Adipocyte (in vitro differentiated cells): ENCODE measurements around the gene FBXO4.

ENCODE experiments used
- DNase-seq: peaks from one replicate; pipeline ENCODE4 v3.0.0-alpha.2; 2015; ENCODE audit warnings: low read depth
- H3K27me3 ChIP-seq: replicated peaks from 2 replicates; pipeline ENCODE4 v1.7.0; 2013; ENCODE audit warnings: mild to moderate bottlenecking, low read length, moderate library complexity; ENCODE audit not compliant: control insufficient read depth, insufficient read depth
- H3K36me3 ChIP-seq: 2 replicates; pipeline ENCODE4 v1.7.0; 2013; ENCODE audit warnings: low read length, mild to moderate bottlenecking, moderate library complexity; ENCODE audit not compliant: control insufficient read depth, insufficient read depth, severe bottlenecking
- H3K4me1 ChIP-seq: 2 replicates; pipeline ENCODE4 v1.7.0; 2013; ENCODE audit warnings: mild to moderate bottlenecking, low read length, moderate library complexity; ENCODE audit not compliant: control insufficient read depth, insufficient read depth
- H3K4me3 ChIP-seq: 2 replicates; pipeline ENCODE4 v1.7.0; 2013; ENCODE audit warnings: mild to moderate bottlenecking, low read length, moderate library complexity
- H3K9ac ChIP-seq: 2 replicates; pipeline ENCODE4 v1.7.0; 2013; ENCODE audit warnings: mild to moderate bottlenecking, low read length, moderate library complexity
- H3K9me3 ChIP-seq: 2 replicates; pipeline ENCODE4 v1.7.0; 2013; ENCODE audit warnings: mild to moderate bottlenecking, low read length, moderate library complexity; ENCODE audit not compliant: control insufficient read depth

Gene FBXO4

DNA sequence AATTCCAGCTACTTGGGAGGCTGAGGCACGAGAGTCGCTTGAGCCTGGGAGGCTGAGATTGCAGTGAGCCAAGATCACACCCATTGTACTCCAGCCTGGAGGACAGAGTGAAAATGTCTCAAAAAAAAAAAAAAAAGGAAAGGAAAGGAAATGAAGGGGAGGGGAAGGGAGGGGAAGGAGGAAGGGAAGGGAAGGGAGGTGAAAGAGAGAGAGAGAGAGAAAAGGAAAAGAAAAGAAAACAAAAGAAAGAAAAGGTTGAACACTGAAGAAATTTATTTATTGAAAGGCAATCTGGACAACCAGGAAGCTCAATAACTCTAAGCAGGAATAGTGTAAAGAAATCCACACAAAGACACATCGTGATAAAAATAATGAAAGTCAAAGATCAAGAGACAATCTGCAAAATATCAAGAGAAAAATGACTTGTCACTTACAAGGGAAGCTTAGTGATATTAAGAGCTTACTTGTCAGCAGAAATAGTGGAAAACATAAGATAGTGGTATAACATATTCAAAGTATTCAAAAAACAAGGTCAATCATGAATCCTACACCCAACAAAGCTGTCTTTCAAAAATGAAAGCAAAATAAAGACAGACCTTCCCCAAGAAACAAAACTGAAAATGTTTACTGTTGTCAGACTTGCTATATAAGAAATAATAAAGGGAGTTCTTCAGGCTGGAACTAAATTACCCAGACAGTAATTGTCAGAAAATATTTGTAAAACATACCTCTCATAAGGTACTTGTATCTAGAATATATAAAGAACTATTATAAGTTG lies 31.8 kb upstream of the FBXO4 start:
- H3K27me3 ChIP-seq, result peaks cover 5% of the 10 kb centered on the region
- H3K9me3 ChIP-seq, result no peaks in the 10 kb centered on the region
- H3K36me3 ChIP-seq, result no peaks in the 10 kb centered on the region
- H3K4me3 ChIP-seq, result no peak overlapping the region
- no peak for DNase-seq
- no peak overlapping the region for H3K9ac ChIP-seq
- no peaks in the 10 kb centered on the region for H3K4me1 ChIP-seq

- Histone ChIP-seq H3K9me3 (no peaks in the 10 kb centered on the region), H3K4me1 (no peaks in the 10 kb centered on the region), H3K27me3 (peaks cover 5% of the 10 kb centered on the region), H3K4me3 (no peak overlapping the region), H3K9ac (no peak overlapping the region), H3K36me3 (no peaks in the 10 kb centered on the region)
- DNase-seq, result no peak
These were observed 28.9 kb upstream of the FBXO4 start for GRCh38 chr5:41896230-41896629.

GRCh38 chr5:41903382-41903891 lies 21.6 kb upstream of the FBXO4 start:
- no peaks in the 10 kb centered on the region for H3K9me3 ChIP-seq
- peaks cover 33% of the 10 kb centered on the region for H3K4me1 ChIP-seq
- H3K36me3 ChIP-seq, result peaks cover 14% of the 10 kb centered on the region
- H3K9ac ChIP-seq, result peak overlapping the region; percentile 79
- H3K27me3 ChIP-seq, result no peaks in the 10 kb centered on the region
- no peak for DNase-seq
- H3K4me3 ChIP-seq, result peak overlapping the region; percentile 93

DNA sequence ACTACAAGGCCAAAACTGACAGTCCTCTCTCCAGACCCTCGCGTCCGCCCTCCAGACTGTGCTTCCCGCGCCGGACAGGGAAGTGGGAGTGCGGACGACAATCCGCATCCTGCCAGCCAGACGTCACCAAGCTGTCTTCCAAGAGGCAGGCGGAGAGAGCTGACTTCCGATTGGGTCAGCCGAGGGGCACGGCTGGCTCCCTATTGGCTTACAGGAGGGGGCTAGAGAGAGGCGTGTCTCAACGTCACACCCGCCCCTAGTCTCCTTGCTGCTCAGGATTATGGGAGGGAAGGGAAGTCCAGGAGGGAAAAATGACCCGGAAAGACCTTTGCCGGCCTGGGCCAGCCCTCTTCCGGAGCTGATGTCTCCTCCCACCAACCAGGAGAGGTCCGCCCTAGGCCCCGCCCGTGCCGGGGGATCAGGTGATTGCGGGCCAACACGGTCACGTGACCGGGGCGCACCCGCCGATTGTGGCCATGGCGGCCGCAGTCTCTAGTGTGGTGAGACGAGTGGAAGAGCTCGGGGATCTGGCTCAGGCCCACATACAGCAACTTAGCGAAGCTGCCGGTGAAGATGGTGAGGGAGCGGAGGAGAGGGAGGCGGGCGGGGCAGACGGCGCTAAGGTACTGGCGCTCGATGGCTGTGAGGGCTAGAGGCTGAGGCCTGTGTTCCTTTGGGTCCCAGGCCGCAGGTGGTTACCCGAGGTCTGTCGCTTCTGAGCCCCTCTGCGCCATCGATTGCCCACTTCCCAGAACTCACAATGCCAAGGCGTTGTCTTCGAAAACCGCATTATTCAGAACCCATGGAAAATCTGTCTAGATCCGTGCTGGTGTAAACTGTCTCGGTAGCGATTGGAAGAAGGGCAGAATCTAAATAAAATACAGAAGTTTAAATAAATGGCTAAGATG lies 20.9 kb upstream of the FBXO4 start, which contains the start of gene RIMOC1:
RIMOC1 (plus strand) TSS at position 453 of the 908 bp plus-strand sequence; CDS start at position 477, 24 bp downstream.
- Histone ChIP-seq H3K27me3 (no peaks in the 10 kb centered on the region), H3K4me1 (peaks cover 39% of the 10 kb centered on the region), H3K9ac (peak within 1 kb of the TSS; percentile 94), H3K4me3 (peak within 1 kb of the TSS; percentile 93), H3K36me3 (peaks cover 21% of the 10 kb centered on the region), H3K9me3 (no peaks in the 10 kb centered on the region)
- DNase-seq, result peak; percentile 100

GRCh38 chr5:41906151-41906550 lies 18.9 kb upstream of the FBXO4 start:
- Histone ChIP-seq H3K9ac (no peak overlapping the region), H3K9me3 (no peaks in the 10 kb centered on the region), H3K4me3 (no peak overlapping the region), H3K4me1 (peaks cover 39% of the 10 kb centered on the region), H3K27me3 (no peaks in the 10 kb centered on the region), H3K36me3 (peaks cover 41% of the 10 kb centered on the region)
- no peak for DNase-seq

DNA sequence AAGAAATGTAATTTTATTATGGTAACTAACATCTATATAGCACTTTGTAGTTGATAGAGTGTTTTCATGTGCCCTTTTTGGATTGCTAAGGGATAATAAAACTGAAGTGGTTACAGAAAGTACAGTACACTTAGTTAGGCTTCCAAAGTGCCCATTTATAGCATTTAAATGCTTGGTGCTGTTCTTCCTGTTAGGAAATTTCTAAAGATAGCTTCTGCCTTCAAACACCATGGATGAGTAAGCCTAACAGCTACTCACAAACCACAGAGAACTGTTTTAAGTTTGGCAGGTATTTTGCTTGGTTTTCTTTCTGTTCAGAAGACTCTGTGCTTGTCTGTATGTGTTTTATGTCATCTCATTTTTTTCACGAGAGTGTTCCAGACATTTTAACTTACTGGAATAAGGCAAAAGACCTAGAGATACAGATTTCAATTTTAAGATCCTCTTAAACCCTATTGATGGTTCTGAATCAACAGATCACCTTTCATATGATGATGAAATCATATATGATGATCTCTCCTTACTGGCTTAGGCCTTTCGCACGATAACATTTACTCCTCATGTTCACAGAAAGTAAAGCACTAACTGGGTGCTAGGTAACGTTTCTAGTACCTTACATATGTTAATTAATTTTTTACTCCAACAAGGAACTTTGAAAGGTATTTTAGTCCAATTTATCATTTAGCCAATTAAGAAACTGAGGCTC lies 16.6 kb upstream of the FBXO4 start:
- H3K4me3 ChIP-seq, result no peak overlapping the region
- no peaks in the 10 kb centered on the region for H3K9me3 ChIP-seq
- peak; percentile 39 for DNase-seq
- peaks cover 65% of the 10 kb centered on the region for H3K36me3 ChIP-seq
- peak overlapping the region; percentile 46 for H3K9ac ChIP-seq
- H3K4me1 ChIP-seq, result peaks cover 36% of the 10 kb centered on the region
- no peaks in the 10 kb centered on the region for H3K27me3 ChIP-seq

- H3K9me3 ChIP-seq, result no peaks in the 10 kb centered on the region
- H3K9ac ChIP-seq, result no peak overlapping the region
- peaks cover 78% of the 10 kb centered on the region for H3K36me3 ChIP-seq
- H3K4me1 ChIP-seq, result no peaks in the 10 kb centered on the region
- H3K4me3 ChIP-seq, result no peak overlapping the region
- no peaks in the 10 kb centered on the region for H3K27me3 ChIP-seq
- no peak for DNase-seq
These were observed 7.0 kb upstream of the FBXO4 start for GRCh38 chr5:41918105-41918504.

GRCh38 chr5:41921166-41921565 lies 3.9 kb upstream of the FBXO4 start:
- H3K27me3 ChIP-seq, result no peaks in the 10 kb centered on the region
- peaks cover 11% of the 10 kb centered on the region for H3K4me1 ChIP-seq
- no peaks in the 10 kb centered on the region for H3K9me3 ChIP-seq
- no peak overlapping the region for H3K4me3 ChIP-seq
- H3K36me3 ChIP-seq, result peaks cover 50% of the 10 kb centered on the region
- no peak overlapping the region for H3K9ac ChIP-seq
- DNase-seq, result no peak

DNA sequence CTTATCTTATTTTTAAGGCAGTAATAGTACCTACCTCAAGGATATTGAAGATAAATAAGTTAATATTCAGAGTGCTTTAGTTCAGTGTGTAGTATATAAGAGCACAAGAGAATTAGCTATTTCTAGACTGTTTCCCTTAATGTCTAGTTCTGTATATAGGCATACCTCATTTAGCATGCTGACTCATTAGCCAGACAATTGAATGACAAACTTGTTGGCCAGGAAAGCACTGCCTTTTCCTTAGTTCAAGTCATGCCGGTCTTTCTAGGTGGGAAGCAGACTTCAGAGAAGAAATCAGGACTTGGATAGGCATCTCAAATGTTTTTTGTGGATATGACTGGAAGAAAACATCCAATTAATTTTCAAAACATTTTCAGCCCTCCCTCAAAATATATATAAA lies 3.2 kb upstream of the FBXO4 start:
- Histone ChIP-seq H3K9me3 (no peaks in the 10 kb centered on the region), H3K4me3 (no peak overlapping the region), H3K27me3 (no peaks in the 10 kb centered on the region), H3K9ac (no peak overlapping the region), H3K4me1 (peaks cover 11% of the 10 kb centered on the region), H3K36me3 (peaks cover 44% of the 10 kb centered on the region)
- peak; percentile 17 for DNase-seq

DNA sequence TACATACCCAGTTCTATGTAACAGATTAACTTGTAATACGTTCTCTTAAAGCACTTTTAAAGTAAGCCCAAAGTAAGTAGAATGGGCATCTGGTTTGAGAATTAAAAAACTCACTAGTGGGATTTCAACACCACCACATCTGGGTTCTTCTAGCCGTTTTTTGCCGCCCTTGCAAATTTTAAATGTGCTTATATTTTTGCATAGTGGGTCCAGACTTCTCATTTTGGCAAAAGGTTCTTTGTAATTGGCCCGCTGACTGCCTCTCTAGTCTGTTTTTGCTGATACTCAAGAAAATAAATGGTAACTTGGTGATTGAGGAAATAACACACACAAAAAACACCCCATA lies 582 bp upstream of the FBXO4 start:
- Histone ChIP-seq H3K4me1 (peaks cover 11% of the 10 kb centered on the region), H3K9ac (peak overlapping the region; percentile 90), H3K9me3 (no peaks in the 10 kb centered on the region), H3K36me3 (peaks cover 18% of the 10 kb centered on the region), H3K4me3 (peak overlapping the region; percentile 87), H3K27me3 (no peaks in the 10 kb centered on the region)
- DNase-seq, result peak; percentile 24

DNA sequence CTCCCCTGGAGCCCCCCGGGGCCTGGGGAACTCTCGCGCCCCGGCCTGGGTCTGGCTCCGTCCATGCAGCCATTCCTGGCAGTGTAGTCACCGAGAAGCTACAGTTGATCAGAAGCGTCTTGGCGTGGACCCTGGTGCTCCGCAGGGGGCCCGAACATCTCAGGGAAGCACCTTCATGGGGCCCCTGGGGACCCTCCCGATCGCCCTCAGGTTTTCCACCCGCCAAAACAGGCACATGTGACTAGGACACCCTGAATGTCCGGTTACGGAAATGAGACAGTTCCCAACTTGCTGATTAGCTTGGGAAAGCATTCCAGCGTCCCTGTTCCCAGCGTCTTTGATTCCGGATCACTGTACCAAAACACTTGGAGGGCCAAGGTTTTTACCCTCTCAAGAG lies 472 bp downstream of the FBXO4 start:
- Histone ChIP-seq H3K4me1 (peaks cover 11% of the 10 kb centered on the region), H3K9me3 (no peaks in the 10 kb centered on the region), H3K9ac (peak overlapping the region; percentile 90), H3K36me3 (peaks cover 18% of the 10 kb centered on the region), H3K4me3 (peak overlapping the region; percentile 87), H3K27me3 (no peaks in the 10 kb centered on the region)
- DNase-seq, result no peak
